ENCODE data around the gene GYS1.

GYS1 gene

DNA sequence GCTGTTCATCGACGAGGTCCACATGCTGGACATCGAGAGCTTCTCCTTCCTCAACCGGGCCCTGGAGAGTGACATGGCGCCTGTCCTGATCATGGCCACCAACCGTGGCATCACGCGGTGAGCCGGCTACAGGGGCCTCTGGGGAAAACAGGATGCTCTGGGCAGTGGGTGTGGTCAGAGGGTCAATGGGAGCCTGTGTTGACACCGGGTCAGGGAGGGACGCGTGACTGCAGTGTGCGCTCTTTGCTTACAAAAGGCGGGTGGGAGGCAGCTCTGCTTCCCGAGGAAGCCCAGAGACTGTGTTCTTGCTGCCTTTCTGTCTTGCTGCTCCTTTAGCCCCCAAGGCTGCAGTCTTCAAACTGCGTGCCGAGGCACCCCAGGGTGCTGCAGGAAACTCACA lies 18.1 kb upstream of the GYS1 start:
- ATAC-seq: no peak
- no peak for TF ChIP-seq ZFP30 (CRISPR knock-in tag; IDR thresholded peaks at IDR 0.05)

DNA sequence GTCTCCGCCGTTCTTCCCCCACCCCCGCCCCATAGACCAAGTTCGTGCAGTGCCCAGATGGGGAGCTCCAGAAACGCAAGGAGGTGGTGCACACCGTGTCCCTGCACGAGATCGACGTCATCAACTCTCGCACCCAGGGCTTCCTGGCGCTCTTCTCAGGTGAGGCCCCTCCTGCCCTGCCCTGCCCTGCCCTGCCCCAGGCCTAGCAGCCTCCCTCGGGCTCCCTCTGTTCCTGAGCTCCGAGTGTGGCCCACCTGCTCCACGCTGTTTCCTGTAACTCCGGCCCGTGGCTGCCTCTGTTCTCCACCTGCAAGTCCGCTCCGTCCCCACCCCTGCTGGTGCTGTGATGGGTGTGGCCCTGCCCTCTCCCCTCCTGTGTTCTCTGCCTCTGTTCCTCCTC lies 17.3 kb upstream of the GYS1 start:
- TF ChIP-seq ZFP3 (CRISPR knock-in tag; IDR thresholded peaks at IDR 0.05) (no peak), ZFP30 (CRISPR knock-in tag; IDR thresholded peaks at IDR 0.05) (no peak), ZNF8 (CRISPR knock-in tag; IDR thresholded peaks at IDR 0.05) (no peak), CSDC2 (CRISPR knock-in tag; IDR thresholded peaks at IDR 0.05) (no peak), BACH2 (CRISPR knock-in tag; IDR thresholded peaks at IDR 0.05; ENCODE audit: borderline replicate concordance) (no peak), ISL1 (CRISPR knock-in tag; IDR thresholded peaks at IDR 0.05) (no peak), RARB (CRISPR knock-in tag; IDR thresholded peaks at IDR 0.05) (no peak), PPARA (CRISPR knock-in tag; IDR thresholded peaks at IDR 0.05; ENCODE audit: borderline replicate concordance) (no peak), TCF4 (CRISPR knock-in tag; IDR thresholded peaks at IDR 0.05; ENCODE audit: borderline replicate concordance) (no peak), TOX (CRISPR knock-in tag; IDR thresholded peaks at IDR 0.05; ENCODE audit: borderline replicate concordance) (no peak), ZC3H10 (CRISPR knock-in tag; IDR thresholded peaks at IDR 0.05) (no peak), ESRRG (CRISPR knock-in tag; IDR thresholded peaks at IDR 0.05) (no peak), ZNF70 (CRISPR knock-in tag; IDR thresholded peaks at IDR 0.05) (no peak), ZNF565 (CRISPR knock-in tag; conservative IDR thresholded peaks at IDR 0.05; ENCODE audit: low read depth) (no peak)
- TF ChIP-seq, protein P1, sequence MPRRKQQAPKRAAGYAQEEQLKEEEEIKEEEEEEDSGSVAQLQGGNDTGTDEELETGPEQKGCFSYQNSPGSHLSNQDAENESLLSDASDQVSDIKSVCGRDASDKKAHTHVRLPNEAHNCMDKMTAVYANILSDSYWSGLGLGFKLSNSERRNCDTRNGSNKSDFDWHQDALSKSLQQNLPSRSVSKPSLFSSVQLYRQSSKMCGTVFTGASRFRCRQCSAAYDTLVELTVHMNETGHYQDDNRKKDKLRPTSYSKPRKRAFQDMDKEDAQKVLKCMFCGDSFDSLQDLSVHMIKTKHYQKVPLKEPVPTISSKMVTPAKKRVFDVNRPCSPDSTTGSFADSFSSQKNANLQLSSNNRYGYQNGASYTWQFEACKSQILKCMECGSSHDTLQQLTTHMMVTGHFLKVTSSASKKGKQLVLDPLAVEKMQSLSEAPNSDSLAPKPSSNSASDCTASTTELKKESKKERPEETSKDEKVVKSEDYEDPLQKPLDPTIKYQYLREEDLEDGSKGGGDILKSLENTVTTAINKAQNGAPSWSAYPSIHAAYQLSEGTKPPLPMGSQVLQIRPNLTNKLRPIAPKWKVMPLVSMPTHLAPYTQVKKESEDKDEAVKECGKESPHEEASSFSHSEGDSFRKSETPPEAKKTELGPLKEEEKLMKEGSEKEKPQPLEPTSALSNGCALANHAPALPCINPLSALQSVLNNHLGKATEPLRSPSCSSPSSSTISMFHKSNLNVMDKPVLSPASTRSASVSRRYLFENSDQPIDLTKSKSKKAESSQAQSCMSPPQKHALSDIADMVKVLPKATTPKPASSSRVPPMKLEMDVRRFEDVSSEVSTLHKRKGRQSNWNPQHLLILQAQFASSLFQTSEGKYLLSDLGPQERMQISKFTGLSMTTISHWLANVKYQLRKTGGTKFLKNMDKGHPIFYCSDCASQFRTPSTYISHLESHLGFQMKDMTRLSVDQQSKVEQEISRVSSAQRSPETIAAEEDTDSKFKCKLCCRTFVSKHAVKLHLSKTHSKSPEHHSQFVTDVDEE (CRISPR knock-in tag; IDR thresholded peaks at IDR 0.05): no peak
- TF ChIP-seq, protein P2, sequence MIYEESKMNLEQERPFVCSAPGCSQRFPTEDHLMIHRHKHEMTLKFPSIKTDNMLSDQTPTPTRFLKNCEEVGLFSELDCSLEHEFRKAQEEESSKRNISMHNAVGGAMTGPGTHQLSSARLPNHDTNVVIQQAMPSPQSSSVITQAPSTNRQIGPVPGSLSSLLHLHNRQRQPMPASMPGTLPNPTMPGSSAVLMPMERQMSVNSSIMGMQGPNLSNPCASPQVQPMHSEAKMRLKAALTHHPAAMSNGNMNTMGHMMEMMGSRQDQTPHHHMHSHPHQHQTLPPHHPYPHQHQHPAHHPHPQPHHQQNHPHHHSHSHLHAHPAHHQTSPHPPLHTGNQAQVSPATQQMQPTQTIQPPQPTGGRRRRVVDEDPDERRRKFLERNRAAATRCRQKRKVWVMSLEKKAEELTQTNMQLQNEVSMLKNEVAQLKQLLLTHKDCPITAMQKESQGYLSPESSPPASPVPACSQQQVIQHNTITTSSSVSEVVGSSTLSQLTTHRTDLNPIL (CRISPR knock-in tag; IDR thresholded peaks at IDR 0.05; ENCODE audit: low read depth): no peak
- TF ChIP-seq, protein P3, sequence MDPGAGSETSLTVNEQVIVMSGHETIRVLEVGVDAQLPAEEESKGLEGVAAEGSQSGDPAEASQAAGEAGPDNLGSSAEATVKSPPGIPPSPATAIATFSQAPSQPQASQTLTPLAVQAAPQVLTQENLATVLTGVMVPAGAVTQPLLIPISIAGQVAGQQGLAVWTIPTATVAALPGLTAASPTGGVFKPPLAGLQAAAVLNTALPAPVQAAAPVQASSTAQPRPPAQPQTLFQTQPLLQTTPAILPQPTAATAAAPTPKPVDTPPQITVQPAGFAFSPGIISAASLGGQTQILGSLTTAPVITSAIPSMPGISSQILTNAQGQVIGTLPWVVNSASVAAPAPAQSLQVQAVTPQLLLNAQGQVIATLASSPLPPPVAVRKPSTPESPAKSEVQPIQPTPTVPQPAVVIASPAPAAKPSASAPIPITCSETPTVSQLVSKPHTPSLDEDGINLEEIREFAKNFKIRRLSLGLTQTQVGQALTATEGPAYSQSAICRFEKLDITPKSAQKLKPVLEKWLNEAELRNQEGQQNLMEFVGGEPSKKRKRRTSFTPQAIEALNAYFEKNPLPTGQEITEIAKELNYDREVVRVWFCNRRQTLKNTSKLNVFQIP (CRISPR knock-in tag; IDR thresholded peaks at IDR 0.05; ENCODE audit: borderline replicate concordance, low read depth): no peak
- TF ChIP-seq, protein P4, sequence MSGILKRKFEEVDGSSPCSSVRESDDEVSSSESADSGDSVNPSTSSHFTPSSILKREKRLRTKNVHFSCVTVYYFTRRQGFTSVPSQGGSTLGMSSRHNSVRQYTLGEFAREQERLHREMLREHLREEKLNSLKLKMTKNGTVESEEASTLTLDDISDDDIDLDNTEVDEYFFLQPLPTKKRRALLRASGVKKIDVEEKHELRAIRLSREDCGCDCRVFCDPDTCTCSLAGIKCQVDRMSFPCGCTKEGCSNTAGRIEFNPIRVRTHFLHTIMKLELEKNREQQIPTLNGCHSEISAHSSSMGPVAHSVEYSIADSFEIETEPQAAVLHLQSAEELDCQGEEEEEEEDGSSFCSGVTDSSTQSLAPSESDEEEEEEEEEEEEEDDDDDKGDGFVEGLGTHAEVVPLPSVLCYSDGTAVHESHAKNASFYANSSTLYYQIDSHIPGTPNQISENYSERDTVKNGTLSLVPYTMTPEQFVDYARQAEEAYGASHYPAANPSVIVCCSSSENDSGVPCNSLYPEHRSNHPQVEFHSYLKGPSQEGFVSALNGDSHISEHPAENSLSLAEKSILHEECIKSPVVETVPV (CRISPR knock-in tag; IDR thresholded peaks at IDR 0.05): no peak

DNA sequence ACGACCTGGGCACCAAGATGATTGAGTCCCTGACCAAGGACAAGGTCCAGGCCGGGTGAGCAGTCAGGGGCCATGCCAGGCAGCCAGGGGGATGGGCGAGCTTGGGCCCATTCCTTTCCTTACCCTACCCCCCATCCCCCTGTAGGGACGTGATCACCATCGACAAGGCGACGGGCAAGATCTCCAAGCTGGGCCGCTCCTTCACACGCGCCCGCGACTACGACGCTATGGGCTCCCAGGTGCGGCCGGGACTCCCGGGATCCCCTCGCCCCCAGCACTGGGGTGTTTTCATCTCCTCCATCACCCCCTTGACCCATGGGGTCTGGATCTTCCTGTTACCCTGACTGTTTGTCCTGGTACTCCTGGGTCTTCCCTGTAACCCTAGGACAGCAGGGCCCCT lies 16.7 kb upstream of the GYS1 start:
- no peak for ATAC-seq

More for the DNA sequence above, 17.3 kb upstream of the GYS1 start:
- no peak for ATAC-seq

More for the DNA sequence above, 16.7 kb upstream of the GYS1 start:
- no peak for TF ChIP-seq PPARA (CRISPR knock-in tag; IDR thresholded peaks at IDR 0.05; ENCODE audit: borderline replicate concordance)
- TF ChIP-seq ZC3H10 (CRISPR knock-in tag; IDR thresholded peaks at IDR 0.05): no peak
- TF ChIP-seq, protein P2 (CRISPR knock-in tag; IDR thresholded peaks at IDR 0.05; ENCODE audit: low read depth): no peak
- no peak for TF ChIP-seq RARB (CRISPR knock-in tag; IDR thresholded peaks at IDR 0.05)
- TF ChIP-seq ZNF565 (CRISPR knock-in tag; conservative IDR thresholded peaks at IDR 0.05; ENCODE audit: low read depth): no peak
- no peak for TF ChIP-seq ZNF70 (CRISPR knock-in tag; IDR thresholded peaks at IDR 0.05)
- no peak for TF ChIP-seq SNAI2 (CRISPR knock-in tag; IDR thresholded peaks at IDR 0.05)
- no peak for TF ChIP-seq TOX (CRISPR knock-in tag; IDR thresholded peaks at IDR 0.05; ENCODE audit: borderline replicate concordance)
- TF ChIP-seq TCF4 (CRISPR knock-in tag; IDR thresholded peaks at IDR 0.05; ENCODE audit: borderline replicate concordance): no peak
- TF ChIP-seq ESRRG (CRISPR knock-in tag; IDR thresholded peaks at IDR 0.05): no peak
- no peak for TF ChIP-seq ZNF8 (CRISPR knock-in tag; IDR thresholded peaks at IDR 0.05)
- TF ChIP-seq, protein P1 (CRISPR knock-in tag; IDR thresholded peaks at IDR 0.05): no peak
- no peak for TF ChIP-seq OSR1 (CRISPR knock-in tag; IDR thresholded peaks at IDR 0.05)
- no peak for TF ChIP-seq ZFP3 (CRISPR knock-in tag; IDR thresholded peaks at IDR 0.05)
- no peak for TF ChIP-seq ARNTL (CRISPR knock-in tag; IDR thresholded peaks at IDR 0.05; ENCODE audit: borderline replicate concordance, low read depth)
